Stimulated activated CD4-positive, alpha-beta T cell treated with anti-CD3 and anti-CD28 coated beads, Interleukin-15, amount 100 ng/mL, for 48 hours (primary cell): Measurements from ENCODE around the gene CBFA2T3.
A peak's percentile ranks its signal among the peaks of the same experiment; 100 is the strongest.
"Not testable (repeated sequence)": the region's sequence is repeated elsewhere in the genome, so short reads cannot be mapped to it uniquely, and the experiment has no call there.

Source experiments
- DNase-seq, 2 donors: peaks; one replicate each; pipeline ENCODE4 v3.0.0-alpha.2; 2020; ENCODE audit warnings: low read depth in 2 of 2

Gene CBFA2T3

GRCh38 chr16:88977018-88977811 lies at the start of gene CBFA2T3:
TSS of gene CBFA2T3 (minus strand) at chr16:88977207. CDS start at chr16:88976807, 400 bp downstream.
- no peak for DNase-seq

GRCh38 chr16:89026121-89026612 lies 49.2 kb upstream of the CBFA2T3 start:
- peak; percentile 61 to 70 for DNase-seq

- no peak for DNase-seq
Measured at GRCh38 chr16:89025636-89026035, 48.6 kb upstream of the CBFA2T3 start.

- no peak for DNase-seq
Measured at GRCh38 chr16:89024546-89025060, 47.6 kb upstream of the CBFA2T3 start.

GRCh38 chr16:89023621-89024511 lies 46.9 kb upstream of the CBFA2T3 start:
- DNase-seq = no peak

GRCh38 chr16:89023151-89023551 lies 46.1 kb upstream of the CBFA2T3 start:
- no peak for DNase-seq

GRCh38 chr16:89022051-89022836 lies 45.2 kb upstream of the CBFA2T3 start:
- no peak for DNase-seq

- DNase-seq = no peak
Measured at GRCh38 chr16:89020925-89021595, 44.1 kb upstream of the CBFA2T3 start.

GRCh38 chr16:89020068-89020924 lies 43.3 kb upstream of the CBFA2T3 start:
- DNase-seq = peak in 1 of 2 donors; percentile 16

- no peak for DNase-seq
Measured at GRCh38 chr16:89019511-89019910, 42.5 kb upstream of the CBFA2T3 start.

- DNase-seq = no peak
Measured at GRCh38 chr16:89018282-89019158, 41.5 kb upstream of the CBFA2T3 start.

- DNase-seq = no peak
Measured at GRCh38 chr16:89017543-89018281, 40.7 kb upstream of the CBFA2T3 start.

GRCh38 chr16:89016561-89016960 lies 39.6 kb upstream of the CBFA2T3 start:
- DNase-seq = not testable (repeated sequence)

- DNase-seq = no peak
Measured at GRCh38 chr16:89015271-89015859, 38.4 kb upstream of the CBFA2T3 start.

- DNase-seq = no peak
Measured at GRCh38 chr16:89014403-89015230, 37.6 kb upstream of the CBFA2T3 start.

- DNase-seq = no peak
Measured at GRCh38 chr16:89013692-89014402, 36.8 kb upstream of the CBFA2T3 start.
